Astrocyte (in vitro differentiated cells and primary cell): Measurements from ENCODE around the gene NEMP1. TPM values are rescaled to one million over a fixed set of nuclear protein-coding genes. Genes with fewer than 3 reads are reported as not detected.

ENCODE experiments used
- DNase-seq: peaks from one replicate; pipeline ENCODE4 v3.0.0-alpha.2; 2010; ENCODE audit warnings: low read depth
- FAIRE-seq: peaks from 2 replicates; lab custom pipeline; 2011; peaks lifted over from hg19 to GRCh38; lab: Jason Lieb, UNC
- H2AFZ ChIP-seq: 2 replicates; pipeline ENCODE4 v1.6.0; 2012; ENCODE audit warnings: low read depth, low read length, inconsistent platforms
- H3K27ac ChIP-seq: 2 replicates; pipeline ENCODE4 v1.5.1; 2011; ENCODE audit warnings: low read depth, low read length, inconsistent platforms
- H3K27me3 ChIP-seq: 2 replicates; pipeline ENCODE4 v1.6.0; 2011; ENCODE audit warnings: low read length, inconsistent platforms; ENCODE audit not compliant: insufficient read depth
- H3K36me3 ChIP-seq: 2 replicates; pipeline ENCODE4 v1.5.1; 2011; ENCODE audit warnings: low read length, inconsistent platforms; ENCODE audit not compliant: insufficient read depth
- H3K4me1 ChIP-seq: 2 replicates; pipeline ENCODE4 v1.5.1; 2011; ENCODE audit warnings: low read length, inconsistent platforms; ENCODE audit not compliant: insufficient read depth
- H3K4me2 ChIP-seq: 2 replicates; pipeline ENCODE4 v1.6.0; 2012; ENCODE audit warnings: low read length, inconsistent platforms
- H3K4me3 ChIP-seq: 2 replicates; pipeline ENCODE4 v1.5.1; 2011; ENCODE audit warnings: low read depth, mild to moderate bottlenecking, low read length, inconsistent platforms; ENCODE audit not compliant: insufficient read depth
- H3K79me2 ChIP-seq: 2 replicates; pipeline ENCODE4 v1.6.0; 2012; ENCODE audit warnings: mild to moderate bottlenecking, low read length, inconsistent platforms; ENCODE audit not compliant: insufficient read depth
- H3K9ac ChIP-seq: 2 replicates; pipeline ENCODE4 v1.6.0; 2012; ENCODE audit warnings: mild to moderate bottlenecking, low read length, inconsistent platforms
- H3K9me3 ChIP-seq: 2 replicates; pipeline ENCODE4 v1.5.1; 2012; ENCODE audit warnings: low read depth, mild to moderate bottlenecking, low read length, inconsistent platforms; ENCODE audit not compliant: insufficient read depth
- H4K20me1 ChIP-seq: 2 replicates; pipeline ENCODE4 v1.6.0; 2012; ENCODE audit warnings: low read length, inconsistent platforms; ENCODE audit not compliant: insufficient read depth
- H3K27ac Mint-ChIP-seq: one replicate; pipeline ENCODE4 v1.8.0; 2021; ENCODE audit warnings: mild to moderate bottlenecking, mixed read lengths; ENCODE audit not compliant: unreplicated experiment
- H3K27me3 Mint-ChIP-seq: one replicate; pipeline ENCODE4 v1.8.0; 2021; ENCODE audit warnings: low read depth, mixed read lengths; ENCODE audit not compliant: unreplicated experiment
- H3K36me3 Mint-ChIP-seq: one replicate; pipeline ENCODE4 v1.8.0; 2021; ENCODE audit warnings: low read depth, mixed read lengths; ENCODE audit not compliant: unreplicated experiment
- H3K4me1 Mint-ChIP-seq: one replicate; pipeline ENCODE4 v1.8.0; 2021; ENCODE audit warnings: low read depth, mixed read lengths; ENCODE audit not compliant: unreplicated experiment
- H3K4me3 Mint-ChIP-seq: one replicate; pipeline ENCODE4 v1.8.0; 2021; ENCODE audit warnings: mild to moderate bottlenecking, moderate library complexity, mixed read lengths; ENCODE audit not compliant: unreplicated experiment
- H3K9me3 Mint-ChIP-seq: one replicate; pipeline ENCODE4 v1.8.0; 2021; ENCODE audit warnings: mild to moderate bottlenecking, mixed read lengths; ENCODE audit not compliant: unreplicated experiment
- CTCF ChIP-seq: IDR thresholded peaks from 2 replicates; pipeline ENCODE4 v1.5.1; 2011; ENCODE audit warnings: low read depth, mild to moderate bottlenecking, inconsistent platforms, low read length, moderate library complexity; ENCODE audit not compliant: insufficient read depth
- EZH2 ChIP-seq: IDR thresholded peaks from 2 replicates; pipeline ENCODE4 v1.6.1; 2012; ENCODE audit warnings: mild to moderate bottlenecking, low read length, inconsistent platforms; ENCODE audit not compliant: insufficient read depth
- total RNA-seq: library from RNA; stranded (reverse); gene quantifications from 2 replicates; pipeline ENCODE4 v1.2.1, GENCODE V29; 2021

NEMP1 gene
- total RNA-seq, 1 donor from 2014 or later = 10.6 TPM

GRCh38 chr12:57049890-57050289 lies 28.7 kb downstream of the NEMP1 start, which contains the start of gene MYO1A:
Gene MYO1A (minus strand): TSS chr12:57050129. CDS start chr12:57048323, 1,806 bp downstream.
- Mint-ChIP-seq H3K27ac (no peak within 1 kb of the TSS), H3K36me3 (peaks cover 1% of the 10 kb centered on the region), H3K4me1 (peaks cover 4% of the 10 kb centered on the region), H3K27me3 (peaks cover 25% of the 10 kb centered on the region), H3K9me3 (peaks cover 2% of the 10 kb centered on the region), H3K4me3 (no peak within 1 kb of the TSS)
- H3K36me3 ChIP-seq = no peaks in the 10 kb centered on the region
- no peak within 1 kb of the TSS for H3K9ac ChIP-seq
- H3K9me3 ChIP-seq = no peaks in the 10 kb centered on the region
- no peaks in the 10 kb centered on the region for H4K20me1 ChIP-seq
- no peak within 1 kb of the TSS for H3K27ac ChIP-seq
- no peak within 1 kb of the TSS for H3K4me2 ChIP-seq
- FAIRE-seq (no peak), DNase-seq (no peak)
- H3K4me1 ChIP-seq = no peaks in the 10 kb centered on the region
- no peak within 1 kb of the TSS for H2AFZ ChIP-seq
- H3K4me3 ChIP-seq = no peak within 1 kb of the TSS
- H3K27me3 ChIP-seq = peaks cover 9% of the 10 kb centered on the region
- no peaks in the 10 kb centered on the region for H3K79me2 ChIP-seq
- no peak for TF ChIP-seq CTCF
- no peak for TF ChIP-seq EZH2

GRCh38 chr12:57049119-57049446 lies 29.5 kb downstream of the NEMP1 start:
- Histone ChIP-seq H3K9me3 (no peaks in the 10 kb centered on the region), H3K36me3 (no peaks in the 10 kb centered on the region), H3K9ac (no peak overlapping the region), H3K27me3 (peaks cover 9% of the 10 kb centered on the region), H3K79me2 (no peaks in the 10 kb centered on the region), H2AFZ (no peak overlapping the region), H3K4me1 (no peaks in the 10 kb centered on the region), H3K4me3 (no peak overlapping the region), H3K4me2 (no peak overlapping the region), H3K27ac (no peak overlapping the region), H4K20me1 (no peaks in the 10 kb centered on the region)
- no peak for DNase-seq
- H3K9me3 Mint-ChIP-seq = peaks cover 2% of the 10 kb centered on the region
- H3K4me1 Mint-ChIP-seq = peaks cover 4% of the 10 kb centered on the region
- no peak overlapping the region for H3K4me3 Mint-ChIP-seq
- TF ChIP-seq EZH2 (no peak), CTCF (no peak)
- no peak overlapping the region for H3K27ac Mint-ChIP-seq
- peaks cover 25% of the 10 kb centered on the region for H3K27me3 Mint-ChIP-seq
- FAIRE-seq = no peak
- H3K36me3 Mint-ChIP-seq = peaks cover 1% of the 10 kb centered on the region

- no peaks in the 10 kb centered on the region for H4K20me1 ChIP-seq
- no peak overlapping the region for H3K27ac ChIP-seq
- H3K36me3 Mint-ChIP-seq = peaks cover 1% of the 10 kb centered on the region
- H3K27ac Mint-ChIP-seq = no peak overlapping the region
- peaks cover 12% of the 10 kb centered on the region for H3K27me3 ChIP-seq
- H3K4me3 Mint-ChIP-seq = no peak overlapping the region
- DNase-seq (no peak), FAIRE-seq (no peak)
- no peaks in the 10 kb centered on the region for H3K79me2 ChIP-seq
- no peak overlapping the region for H2AFZ ChIP-seq
- no peak overlapping the region for H3K4me3 ChIP-seq
- H3K9me3 ChIP-seq = no peaks in the 10 kb centered on the region
- no peaks in the 10 kb centered on the region for H3K36me3 ChIP-seq
- H3K9ac ChIP-seq = no peak overlapping the region
- H3K4me1 Mint-ChIP-seq = peaks cover 4% of the 10 kb centered on the region
- peak overlapping the region; percentile 22 for H3K4me2 ChIP-seq
- no peaks in the 10 kb centered on the region for H3K4me1 ChIP-seq
- H3K9me3 Mint-ChIP-seq = peaks cover 2% of the 10 kb centered on the region
- H3K27me3 Mint-ChIP-seq = peaks cover 28% of the 10 kb centered on the region
- TF ChIP-seq CTCF (no peak), EZH2 (no peak)
Measured at GRCh38 chr12:57048423-57049118, 30.0 kb downstream of the NEMP1 start.
